ENCODE measurements around the gene PDK4.

DNA sequence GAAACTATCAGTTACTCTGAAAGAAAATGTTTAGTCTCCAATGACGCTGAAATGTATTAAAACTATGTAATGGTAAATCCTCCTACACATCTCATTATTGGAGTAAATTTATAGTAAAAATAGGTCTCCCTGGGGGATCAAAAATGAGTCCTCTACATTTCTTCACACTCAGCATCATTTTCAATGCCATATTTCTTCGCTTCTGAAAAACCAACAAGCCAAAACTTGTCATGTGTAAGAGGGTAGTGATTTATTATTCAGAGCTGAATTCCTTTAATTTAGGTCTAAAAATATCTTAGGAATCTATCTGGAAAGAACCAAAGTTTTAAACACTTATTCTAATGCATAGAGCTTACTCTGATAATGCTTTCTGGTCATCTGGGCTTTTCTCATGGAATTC, 3.0 kb downstream of the PDK4 start:
- TF ChIP-seq, protein P1, sequence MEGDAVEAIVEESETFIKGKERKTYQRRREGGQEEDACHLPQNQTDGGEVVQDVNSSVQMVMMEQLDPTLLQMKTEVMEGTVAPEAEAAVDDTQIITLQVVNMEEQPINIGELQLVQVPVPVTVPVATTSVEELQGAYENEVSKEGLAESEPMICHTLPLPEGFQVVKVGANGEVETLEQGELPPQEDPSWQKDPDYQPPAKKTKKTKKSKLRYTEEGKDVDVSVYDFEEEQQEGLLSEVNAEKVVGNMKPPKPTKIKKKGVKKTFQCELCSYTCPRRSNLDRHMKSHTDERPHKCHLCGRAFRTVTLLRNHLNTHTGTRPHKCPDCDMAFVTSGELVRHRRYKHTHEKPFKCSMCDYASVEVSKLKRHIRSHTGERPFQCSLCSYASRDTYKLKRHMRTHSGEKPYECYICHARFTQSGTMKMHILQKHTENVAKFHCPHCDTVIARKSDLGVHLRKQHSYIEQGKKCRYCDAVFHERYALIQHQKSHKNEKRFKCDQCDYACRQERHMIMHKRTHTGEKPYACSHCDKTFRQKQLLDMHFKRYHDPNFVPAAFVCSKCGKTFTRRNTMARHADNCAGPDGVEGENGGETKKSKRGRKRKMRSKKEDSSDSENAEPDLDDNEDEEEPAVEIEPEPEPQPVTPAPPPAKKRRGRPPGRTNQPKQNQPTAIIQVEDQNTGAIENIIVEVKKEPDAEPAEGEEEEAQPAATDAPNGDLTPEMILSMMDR (conservative IDR thresholded peaks at IDR 0.05; ENCODE audit: low read depth, low read length) = no peak
- no peak for TF ChIP-seq EZH2 (IDR thresholded peaks at IDR 0.05; ENCODE audit: borderline replicate concordance, low read depth, low read length, poor library complexity, severe bottlenecking)

Measured in A673 (cell line).